SK-N-SH (cell line): Measurements from ENCODE around the gene OR51B2. TPM values are rescaled to one million over a fixed set of nuclear protein-coding genes. Genes with fewer than 3 reads are reported as not detected.

Source experiments
- CTCF ChIA-PET: fragments of 300-600, 350-600 bp; formaldehyde crosslinking; extraction: SDS; loops from one replicate; lab custom pipeline; 2021; lab: Yijun Ruan, JAX
- POLR2A ChIA-PET: fragments of 350-600 bp; sonication (Branson Sonifier 250); formaldehyde crosslinking; extraction: SDS; loops from one replicate; lab custom pipeline; 2020; ENCODE audit warnings: antibody characterized with exemption, inconsistent platforms; lab: Yijun Ruan, JAX
- DNase-seq: peaks from one replicate; pipeline ENCODE4 v3.0.0; 2012
- H2AFZ ChIP-seq: fragments of 200-600 bp; sonication (generic); 2 replicates; pipeline ENCODE4 v1.8.1; 2016; ENCODE audit warnings: antibody characterized with exemption, mild to moderate bottlenecking, low read depth
- H3F3A ChIP-seq: fragments of 200-600 bp; sonication (generic); replicated peaks from 2 replicates; pipeline ENCODE3; 2016; ENCODE audit warnings: antibody characterized with exemption, mild to moderate bottlenecking; ENCODE audit not compliant: insufficient read depth
- H3K27ac ChIP-seq, 2 experiments: fragments of 200-500 bp in 1 of 2; fragments of 200-600 bp in 1 of 2; sonication (Bioruptor generic) in 1 of 2; sonication (generic), shearing (Covaris generic) in 1 of 2; 2 replicates each; pipeline versions ENCODE4 v1.5.1 to v1.6.1; 2014 to 2016; ENCODE audit warnings: low read depth in 2 of 2, inconsistent platforms in 1 of 2, low read length in 1 of 2, mild to moderate bottlenecking in 1 of 2, mixed read lengths in 1 of 2
- H3K27me3 ChIP-seq: fragments of 200-600 bp; sonication (generic), shearing (Covaris generic); 2 replicates; pipeline ENCODE4 v1.6.1; 2016; ENCODE audit warnings: mixed run types; ENCODE audit not compliant: insufficient read depth
- H3K36me3 ChIP-seq, 2 experiments: fragments of 200-500 bp in 1 of 2; fragments of 200-600 bp in 1 of 2; sonication (Bioruptor generic) in 1 of 2; sonication (generic) in 1 of 2; replicated peaks in 1 of 2; 2 replicates each; pipeline versions ENCODE3 to v1.5.1; 2014 to 2016; ENCODE audit warnings: low read length in 1 of 2, mild to moderate bottlenecking in 1 of 2; ENCODE audit not compliant: insufficient read depth in 2 of 2, control insufficient read depth in 1 of 2
- H3K4me1 ChIP-seq, 2 experiments: fragments of 200-500 bp in 1 of 2; fragments of 200-600 bp in 1 of 2; sonication (Bioruptor generic) in 1 of 2; sonication (generic), shearing (Covaris generic) in 1 of 2; 2 replicates each; pipeline versions ENCODE4 v1.5.1 to v1.6.1; 2014 to 2016; ENCODE audit warnings: low read depth in 1 of 2, low read length in 1 of 2, mixed run types in 1 of 2; ENCODE audit not compliant: insufficient read depth in 2 of 2, control insufficient read depth in 1 of 2
- H3K4me2 ChIP-seq: fragments of 200-600 bp; sonication (generic), shearing (Covaris generic); 2 replicates; pipeline ENCODE4 v1.6.1; 2017; ENCODE audit warnings: mixed run types
- H3K4me3 ChIP-seq, 2 experiments: fragments of 200-500 bp in 1 of 2; fragments of 200-600 bp in 1 of 2; sonication (Bioruptor generic) in 1 of 2; sonication (generic), shearing (Covaris generic) in 1 of 2; 2 replicates each; pipeline versions ENCODE4 v1.5.1 to v1.8.1; 2014 to 2016; ENCODE audit warnings: low read depth in 2 of 2, inconsistent platforms in 1 of 2, low read length in 1 of 2, mild to moderate bottlenecking in 1 of 2, mixed read lengths in 1 of 2, moderate library complexity in 1 of 2
- H3K79me2 ChIP-seq: fragments of 200-600 bp; sonication (generic); 2 replicates; pipeline ENCODE4 v1.8.1; 2017; ENCODE audit warnings: mild to moderate bottlenecking; ENCODE audit not compliant: insufficient read depth
- H3K9ac ChIP-seq: fragments of 200-600 bp; sonication (generic); 2 replicates; pipeline ENCODE4 v1.6.1; 2017; ENCODE audit warnings: mixed run types
- H3K9me2 ChIP-seq: fragments of 200-600 bp; sonication (generic); 2 replicates; pipeline ENCODE4 v1.6.1; 2017; ENCODE audit warnings: mixed run types
- H3K9me3 ChIP-seq: fragments of 200-600 bp; sonication (generic); 2 replicates; pipeline ENCODE4 v1.6.1; 2017; ENCODE audit warnings: mixed run types, mild to moderate bottlenecking, moderate library complexity
- H4K20me1 ChIP-seq: fragments of 200-600 bp; sonication (generic); 2 replicates; pipeline ENCODE4 v1.6.1; 2017; ENCODE audit warnings: mild to moderate bottlenecking, mixed run types; ENCODE audit not compliant: insufficient read depth
- ELF1 ChIP-seq: IDR thresholded peaks from 2 replicates; pipeline ENCODE4 v1.4.0; 2012
- FOSL2 ChIP-seq: IDR thresholded peaks from 2 replicates; pipeline ENCODE4 v1.4.0; 2012; ENCODE audit warnings: low read depth, mild to moderate bottlenecking, moderate library complexity, borderline replicate concordance
- FOXJ3 ChIP-seq: sonication (generic); formaldehyde crosslinking; IDR thresholded peaks from 2 replicates; pipeline ENCODE4 v1.5.1; 2020; ENCODE audit warnings: mild to moderate bottlenecking, missing genetic modification reagents
- GABPA ChIP-seq: IDR thresholded peaks from 2 replicates; pipeline ENCODE4 v1.4.0; 2012; ENCODE audit warnings: low read depth, mild to moderate bottlenecking
- NFIC ChIP-seq: IDR thresholded peaks from 2 replicates; pipeline ENCODE4 v1.4.0; 2012; ENCODE audit warnings: borderline replicate concordance
- RAD21 ChIP-seq: IDR thresholded peaks from 2 replicates; pipeline ENCODE4 v1.6.1; 2012; ENCODE audit warnings: mild to moderate bottlenecking, low read length
- RFX5 ChIP-seq: IDR thresholded peaks from 2 replicates; pipeline ENCODE4 v1.6.1; 2012; ENCODE audit warnings: mild to moderate bottlenecking, improper control_type of control experiment, low read length
- SIN3A ChIP-seq: IDR thresholded peaks from 2 replicates; pipeline ENCODE4 v1.6.1; 2012; ENCODE audit warnings: low read depth, mild to moderate bottlenecking, low read length, moderate library complexity, borderline replicate concordance
- WGBS: methylation state at CpG from one replicate; pipeline ENCODE4 v1.1.6; 2017; ENCODE audit warnings: low lambda C conversion rate; 5-methylcytosine and 5-hydroxymethylcytosine counted together
- polyA plus RNA-seq, 3 experiments: library from polyadenylated mRNA; depleted of rRNA; stranded (reverse); fragments of >200 nt; gene quantifications; 2 replicates each; pipeline ENCODE4 v1.2.3, GENCODE V29; 2012
- TF ChIP-seq, protein P1 (sequence below): fragments of 150-350 bp; IDR thresholded peaks from 2 replicates; pipeline ENCODE4 v1.6.1; 2016; ENCODE audit warnings: mild to moderate bottlenecking, low read depth, low read length
- TF ChIP-seq, protein P2 (sequence below): IDR thresholded peaks from 2 replicates; pipeline ENCODE4 v1.6.1; 2012; ENCODE audit warnings: mild to moderate bottlenecking, low read depth, low read length, moderate library complexity

OR51B2 gene
- polyA plus RNA-seq, 1 of the 3 experiments (the other 2 are of a cell fraction), result not detected

DNA sequence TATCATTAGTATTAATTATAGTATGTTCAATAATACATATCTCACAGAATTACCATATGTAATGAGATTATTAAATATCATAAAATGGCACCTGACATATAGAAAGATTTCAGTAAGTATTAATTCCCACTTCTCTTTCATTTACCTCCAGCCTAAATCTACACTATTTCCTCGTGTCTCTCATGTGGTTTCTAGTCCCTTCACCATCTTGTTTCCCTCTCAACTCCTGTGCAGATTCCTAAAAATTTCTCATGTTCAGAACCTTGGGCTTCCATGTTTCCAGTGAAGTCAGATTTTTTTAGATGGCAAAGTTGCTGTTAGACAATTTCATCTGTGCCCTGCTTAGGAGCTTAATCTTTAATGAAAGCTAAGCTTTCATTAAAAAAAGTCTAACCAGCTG is 40.2 kb downstream of the OR51B2 start (continued):
- TF ChIP-seq FOSL2 (no peak), RAD21 (no peak), SIN3A (no peak), NFIC (no peak), GABPA (no peak)
- TF ChIP-seq, protein P1, sequence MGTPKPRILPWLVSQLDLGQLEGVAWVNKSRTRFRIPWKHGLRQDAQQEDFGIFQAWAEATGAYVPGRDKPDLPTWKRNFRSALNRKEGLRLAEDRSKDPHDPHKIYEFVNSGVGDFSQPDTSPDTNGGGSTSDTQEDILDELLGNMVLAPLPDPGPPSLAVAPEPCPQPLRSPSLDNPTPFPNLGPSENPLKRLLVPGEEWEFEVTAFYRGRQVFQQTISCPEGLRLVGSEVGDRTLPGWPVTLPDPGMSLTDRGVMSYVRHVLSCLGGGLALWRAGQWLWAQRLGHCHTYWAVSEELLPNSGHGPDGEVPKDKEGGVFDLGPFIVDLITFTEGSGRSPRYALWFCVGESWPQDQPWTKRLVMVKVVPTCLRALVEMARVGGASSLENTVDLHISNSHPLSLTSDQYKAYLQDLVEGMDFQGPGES, result no peak

DNA sequence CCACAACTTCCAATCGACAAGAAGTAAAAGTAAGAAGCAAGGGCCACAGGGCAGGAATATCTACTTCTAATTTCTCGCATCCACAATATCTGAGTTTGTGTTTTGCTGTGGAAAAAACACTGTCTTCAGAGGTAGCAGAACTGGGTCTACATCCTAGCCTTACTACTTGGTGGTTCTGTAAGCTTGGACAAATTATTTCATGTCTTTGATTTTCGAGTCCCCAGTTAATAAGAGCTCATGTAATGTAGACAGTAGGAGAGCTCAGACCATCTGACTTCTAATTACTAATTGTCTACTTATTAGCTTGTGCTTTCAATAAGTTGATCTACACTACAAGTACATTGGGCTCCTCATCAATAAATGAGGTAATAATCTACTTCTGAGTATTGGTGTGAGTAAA is 41.0 kb downstream of the OR51B2 start:
- Histone ChIP-seq H3F3A (no peaks in the 10 kb centered on the region), H2AFZ (no peak overlapping the region), H3K4me2 (no peak overlapping the region), H3K79me2 (no peaks in the 10 kb centered on the region), H3K27me3 (no peaks in the 10 kb centered on the region), H3K27ac (no peak overlapping the region), H4K20me1 (no peaks in the 10 kb centered on the region), H3K36me3 (no peaks in the 10 kb centered on the region), H3K9ac (no peak overlapping the region), H3K9me3 (no peaks in the 10 kb centered on the region), H3K4me1 (no peaks in the 10 kb centered on the region), H3K9me2 (no peaks in the 10 kb centered on the region), H3K4me3 (no peak overlapping the region)
- DNase-seq, result no peak
- POLR2A ChIA-PET, result no interaction called here
- TF ChIP-seq RFX5 (no peak), FOXJ3 (no peak), ELF1 (no peak)
- CTCF ChIA-PET, result no interaction called here
- 11% methylated on average over 3 of the region's 3 CpGs for WGBS

DNA sequence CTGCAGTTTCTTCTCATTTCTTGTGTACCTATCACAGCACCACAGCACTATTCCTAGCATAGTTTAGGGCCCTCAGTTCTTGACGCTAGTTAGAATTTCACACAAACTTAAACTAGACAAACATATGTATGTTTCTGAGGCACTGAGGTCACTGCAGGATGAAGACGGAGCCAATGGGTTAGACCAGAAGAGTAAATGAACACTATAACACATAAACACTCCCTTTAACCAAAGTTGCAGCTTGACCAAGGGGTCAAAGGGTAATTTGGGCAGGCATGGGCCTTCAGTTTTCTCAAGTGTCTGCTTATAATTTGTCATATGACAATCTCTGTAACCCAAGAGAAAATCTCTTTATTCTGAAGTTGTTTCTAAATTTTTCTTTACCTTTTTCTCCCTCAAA is 41.5 kb downstream of the OR51B2 start:
- TF ChIP-seq, protein P2, sequence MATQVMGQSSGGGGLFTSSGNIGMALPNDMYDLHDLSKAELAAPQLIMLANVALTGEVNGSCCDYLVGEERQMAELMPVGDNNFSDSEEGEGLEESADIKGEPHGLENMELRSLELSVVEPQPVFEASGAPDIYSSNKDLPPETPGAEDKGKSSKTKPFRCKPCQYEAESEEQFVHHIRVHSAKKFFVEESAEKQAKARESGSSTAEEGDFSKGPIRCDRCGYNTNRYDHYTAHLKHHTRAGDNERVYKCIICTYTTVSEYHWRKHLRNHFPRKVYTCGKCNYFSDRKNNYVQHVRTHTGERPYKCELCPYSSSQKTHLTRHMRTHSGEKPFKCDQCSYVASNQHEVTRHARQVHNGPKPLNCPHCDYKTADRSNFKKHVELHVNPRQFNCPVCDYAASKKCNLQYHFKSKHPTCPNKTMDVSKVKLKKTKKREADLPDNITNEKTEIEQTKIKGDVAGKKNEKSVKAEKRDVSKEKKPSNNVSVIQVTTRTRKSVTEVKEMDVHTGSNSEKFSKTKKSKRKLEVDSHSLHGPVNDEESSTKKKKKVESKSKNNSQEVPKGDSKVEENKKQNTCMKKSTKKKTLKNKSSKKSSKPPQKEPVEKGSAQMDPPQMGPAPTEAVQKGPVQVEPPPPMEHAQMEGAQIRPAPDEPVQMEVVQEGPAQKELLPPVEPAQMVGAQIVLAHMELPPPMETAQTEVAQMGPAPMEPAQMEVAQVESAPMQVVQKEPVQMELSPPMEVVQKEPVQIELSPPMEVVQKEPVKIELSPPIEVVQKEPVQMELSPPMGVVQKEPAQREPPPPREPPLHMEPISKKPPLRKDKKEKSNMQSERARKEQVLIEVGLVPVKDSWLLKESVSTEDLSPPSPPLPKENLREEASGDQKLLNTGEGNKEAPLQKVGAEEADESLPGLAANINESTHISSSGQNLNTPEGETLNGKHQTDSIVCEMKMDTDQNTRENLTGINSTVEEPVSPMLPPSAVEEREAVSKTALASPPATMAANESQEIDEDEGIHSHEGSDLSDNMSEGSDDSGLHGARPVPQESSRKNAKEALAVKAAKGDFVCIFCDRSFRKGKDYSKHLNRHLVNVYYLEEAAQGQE, result no peak
- TF ChIP-seq SIN3A, result no peak
- Histone ChIP-seq H4K20me1 (no peaks in the 10 kb centered on the region), H3K4me1 (no peaks in the 10 kb centered on the region), H3K9ac (no peak overlapping the region), H3F3A (no peaks in the 10 kb centered on the region), H3K9me2 (no peaks in the 10 kb centered on the region), H3K9me3 (no peaks in the 10 kb centered on the region), H3K4me2 (no peak overlapping the region), H3K4me3 (no peak overlapping the region), H3K27me3 (no peaks in the 10 kb centered on the region), H2AFZ (no peak overlapping the region), H3K36me3 (no peaks in the 10 kb centered on the region), H3K79me2 (no peaks in the 10 kb centered on the region), H3K27ac (no peak overlapping the region)
- ChIA-PET CTCF (no interaction called here), POLR2A (no interaction called here)
- DNase-seq, result no peak
- WGBS, result 19% methylated on average over 2 of the region's 2 CpGs
